T-cell (primary cell): ENCODE results near the gene RNASEH2B. TPM values are rescaled to one million over a fixed set of nuclear protein-coding genes. Genes with fewer than 3 reads are reported as not detected.

Source experiments
- ATAC-seq, 4 experiments: fragments of 200-7000 bp in 3 of 4; fragments of 150-1000 bp in 1 of 4; cut with Tn5 transposase; replicated peaks in 1 of 4; 1 replicate in 3 of 4; 2 replicates in 1 of 4; pipeline ENCODE4 v1.10.0; 2021; ENCODE audit warnings: moderate library complexity in 3 of 4, mild to moderate bottlenecking in 2 of 4, moderate number of reproducible peaks in 1 of 4
- CTCF ChIA-PET, 2 donors: fragments of 300-600 bp; sonication (Branson Sonifier 250); formaldehyde crosslinking; loops; one replicate each; lab custom pipeline; 2022; ENCODE audit warnings: antibody characterized with exemption in 2 of 2; lab: Charles Lee
- POLR2A ChIA-PET, 2 donors: fragments of 300-600 bp; sonication (Branson Sonifier 250); formaldehyde crosslinking; loops; one replicate each; lab custom pipeline; 2022; ENCODE audit warnings: antibody characterized with exemption in 2 of 2; lab: Charles Lee
- DNase-seq, 35 experiments: peaks; one replicate each; pipeline versions ENCODE4 v3.0.0 to v3.0.0-alpha.2; 2013 to 2023
- H3K27ac ChIP-seq: one replicate; pipeline ENCODE4 v1.5.1; 2013; ENCODE audit warnings: low read length
- H3K27me3 ChIP-seq, 2 experiments: replicated peaks in 1 of 2; 1 replicate in 1 of 2; 2 replicates in 1 of 2; pipeline versions ENCODE4 v1.6.1 to v1.7.0; 2013; ENCODE audit warnings: low read length in 1 of 2, mixed read lengths in 1 of 2; ENCODE audit not compliant: control insufficient read depth in 2 of 2, insufficient read depth in 2 of 2; ENCODE audit errors: extremely low read depth in 1 of 2
- H3K36me3 ChIP-seq, 2 donors: 1 replicate in 1 of 2; 2 replicates in 1 of 2; pipeline versions ENCODE4 v1.6.1 to v1.7.0; 2013; ENCODE audit warnings: low read length in 1 of 2; ENCODE audit not compliant: control insufficient read depth in 2 of 2, insufficient read depth in 1 of 2; ENCODE audit errors: extremely low read depth in 1 of 2
- H3K4me1 ChIP-seq, 2 experiments: 1 replicate in 1 of 2; 2 replicates in 1 of 2; pipeline versions ENCODE4 v1.6.1 to v1.7.0; 2013; ENCODE audit warnings: low read length in 2 of 2, mixed read lengths in 1 of 2; ENCODE audit not compliant: insufficient read depth in 2 of 2, control insufficient read depth in 1 of 2; ENCODE audit errors: extremely low read depth in 1 of 2
- H3K4me3 ChIP-seq, 2 donors: 1 replicate in 1 of 2; 2 replicates in 1 of 2; pipeline versions ENCODE4 v1.5.1 to v1.7.0; 2013; ENCODE audit warnings: mild to moderate bottlenecking in 2 of 2, low read length in 1 of 2, moderate library complexity in 1 of 2; ENCODE audit not compliant: control insufficient read depth in 1 of 2; ENCODE audit errors: extremely low read depth in 1 of 2
- H3K9me3 ChIP-seq: 2 replicates; pipeline ENCODE4 v1.7.0; 2013
- H3K27ac Mint-ChIP-seq, 2 donors: one replicate each; pipeline ENCODE4 v1.8.0; 2020 to 2021; ENCODE audit warnings: mild to moderate bottlenecking in 2 of 2, mixed read lengths in 2 of 2
- H3K27me3 Mint-ChIP-seq, 2 donors: one replicate each; pipeline ENCODE4 v1.8.0; 2021 to 2022; ENCODE audit warnings: mixed read lengths in 2 of 2
- H3K36me3 Mint-ChIP-seq: one replicate; pipeline ENCODE4 v1.8.0; 2021; ENCODE audit warnings: mixed read lengths
- H3K4me1 Mint-ChIP-seq, 3 donors: one replicate each; pipeline ENCODE4 v1.8.0; 2020 to 2022; ENCODE audit warnings: mixed read lengths in 3 of 3, mild to moderate bottlenecking in 1 of 3
- H3K4me3 Mint-ChIP-seq, 3 donors: one replicate each; pipeline ENCODE4 v1.8.0; 2020 to 2022; ENCODE audit warnings: mild to moderate bottlenecking in 3 of 3, mixed read lengths in 3 of 3, moderate library complexity in 3 of 3
- H3K9me3 Mint-ChIP-seq, 3 donors: one replicate each; pipeline ENCODE4 v1.8.0; 2020 to 2022; ENCODE audit warnings: mixed read lengths in 3 of 3
- WGBS: methylation state at CpG from one replicate; pipeline ENCODE4 v1.1.5; 2013; ENCODE audit warnings: missing lambda C conversion rate; ENCODE audit not compliant: insufficient coverage; 5-methylcytosine and 5-hydroxymethylcytosine counted together
- total RNA-seq, 35 experiments: library from RNA in 6 of 35; stranded (reverse) in 6 of 35; fragments of 120-200 nt in 1 of 35; gene quantifications; one replicate each; pipeline versions ENCODE4 v1.2.1 to v1.2.4 and lab custom pipeline; 2013 to 2026

RNASEH2B gene
- total RNA-seq, 5 donors from 2014 or later (not counting 1 experiment from before 2014, with no cell fraction given) = 60.5 to 90.2 (median 68.6) TPM

GRCh38 chr13:50994651-50995050, 85.1 kb downstream of the RNASEH2B start:
- Mint-ChIP-seq H3K36me3 (no peaks in the 10 kb centered on the region), H3K27me3 (no peaks in the 10 kb centered on the region), H3K4me1 (peaks cover 19 to 29% (median 24%) of the 10 kb centered on the region in 3 donors), H3K27ac (no peak overlapping the region), H3K4me3 (no peak overlapping the region), H3K9me3 (no peaks in the 10 kb centered on the region)
- no peaks in the 10 kb centered on the region for H3K27me3 ChIP-seq
- CTCF ChIA-PET = no interaction called here
- H3K27ac ChIP-seq = no peak overlapping the region
- H3K4me3 ChIP-seq = no peak overlapping the region
- H3K36me3 ChIP-seq = no peaks in the 10 kb centered on the region
- ATAC-seq (no peak), DNase-seq (no peak)
- POLR2A ChIA-PET = no interaction called here
- WGBS = 91% methylated on average over 9 of the region's 9 CpGs
- H3K9me3 ChIP-seq = no peaks in the 10 kb centered on the region
- peaks cover 4 to 17% of the 10 kb centered on the region in 2 experiments for H3K4me1 ChIP-seq

- Histone ChIP-seq H3K4me3 (no peak overlapping the region), H3K36me3 (no peaks in the 10 kb centered on the region), H3K27me3 (peaks cover 0 to 1% of the 10 kb centered on the region in 2 experiments), H3K4me1 (peaks cover 4 to 17% of the 10 kb centered on the region in 2 experiments), H3K27ac (no peak overlapping the region), H3K9me3 (no peaks in the 10 kb centered on the region)
- WGBS = 100% methylated on average over 1 of the region's 4 CpGs
- no peaks in the 10 kb centered on the region for H3K9me3 Mint-ChIP-seq
- H3K27ac Mint-ChIP-seq = no peak overlapping the region
- ATAC-seq (no peak), DNase-seq (no peak)
- ChIA-PET POLR2A (no interaction called here), CTCF (no interaction called here)
- no peak overlapping the region for H3K4me3 Mint-ChIP-seq
- no peaks in the 10 kb centered on the region for H3K27me3 Mint-ChIP-seq
- no peaks in the 10 kb centered on the region for H3K36me3 Mint-ChIP-seq
- H3K4me1 Mint-ChIP-seq = peaks cover 19 to 25% (median 19%) of the 10 kb centered on the region in 3 donors
These were observed 86.3 kb downstream of the RNASEH2B start for GRCh38 chr13:50995854-50996253.

GRCh38 chr13:50998326-50998725, 88.7 kb downstream of the RNASEH2B start:
- no CpG with 5 or more reads among the region's 3 CpGs for WGBS
- no peak overlapping the region for H3K4me3 ChIP-seq
- CTCF ChIA-PET = no interaction called here
- H3K4me3 Mint-ChIP-seq = no peak overlapping the region
- no peaks in the 10 kb centered on the region for H3K36me3 ChIP-seq
- no peaks in the 10 kb centered on the region for H3K36me3 Mint-ChIP-seq
- no peak overlapping the region for H3K27ac Mint-ChIP-seq
- H3K4me1 ChIP-seq = no peaks in the 10 kb centered on the region
- peaks cover 0 to 8% of the 10 kb centered on the region in 2 experiments for H3K27me3 ChIP-seq
- H3K9me3 ChIP-seq = no peaks in the 10 kb centered on the region
- H3K27ac ChIP-seq = no peak overlapping the region
- peaks cover 4 to 7% of the 10 kb centered on the region in 2 donors for H3K27me3 Mint-ChIP-seq
- no peak for ATAC-seq
- H3K9me3 Mint-ChIP-seq = no peaks in the 10 kb centered on the region
- peaks cover 0 to 2% (median under 1%) of the 10 kb centered on the region in 3 donors for H3K4me1 Mint-ChIP-seq
- POLR2A ChIA-PET = no interaction called here
- no peak for DNase-seq

- Mint-ChIP-seq H3K4me3 (no peak overlapping the region), H3K9me3 (no peaks in the 10 kb centered on the region), H3K27ac (no peak overlapping the region), H3K27me3 (peaks cover 15 to 16% of the 10 kb centered on the region in 2 donors), H3K36me3 (no peaks in the 10 kb centered on the region), H3K4me1 (no peaks in the 10 kb centered on the region)
- Histone ChIP-seq H3K4me3 (no peak overlapping the region), H3K4me1 (no peaks in the 10 kb centered on the region), H3K36me3 (no peaks in the 10 kb centered on the region), H3K27ac (no peak overlapping the region), H3K9me3 (no peaks in the 10 kb centered on the region), H3K27me3 (peaks cover 0 to 17% of the 10 kb centered on the region in 2 experiments)
- ChIA-PET CTCF (no interaction called here), POLR2A (no interaction called here)
- 93% methylated on average over 7 of the region's 7 CpGs for WGBS
- DNase-seq (no peak), ATAC-seq (no peak)
These were observed 90.0 kb downstream of the RNASEH2B start for GRCh38 chr13:50999641-51000040.

GRCh38 chr13:51000061-51000460, 90.5 kb downstream of the RNASEH2B start:
- Mint-ChIP-seq H3K4me1 (no peaks in the 10 kb centered on the region), H3K4me3 (no peak overlapping the region), H3K27me3 (peaks cover 16 to 17% of the 10 kb centered on the region in 2 donors), H3K27ac (no peak overlapping the region), H3K36me3 (no peaks in the 10 kb centered on the region), H3K9me3 (no peaks in the 10 kb centered on the region)
- ATAC-seq (no peak), DNase-seq (no peak)
- Histone ChIP-seq H3K4me3 (no peak overlapping the region), H3K9me3 (no peaks in the 10 kb centered on the region), H3K27me3 (peaks cover 0 to 21% of the 10 kb centered on the region in 2 experiments), H3K27ac (no peak overlapping the region), H3K4me1 (no peaks in the 10 kb centered on the region), H3K36me3 (no peaks in the 10 kb centered on the region)
- ChIA-PET CTCF (no interaction called here), POLR2A (no interaction called here)
- WGBS = no CpG with 5 or more reads among the region's 5 CpGs

- ATAC-seq = no peak
- H3K27me3 Mint-ChIP-seq = peaks cover 16 to 17% of the 10 kb centered on the region in 2 donors
- no peak overlapping the region for H3K4me3 Mint-ChIP-seq
- no peak overlapping the region for H3K4me3 ChIP-seq
- no peaks in the 10 kb centered on the region for H3K9me3 ChIP-seq
- H3K36me3 Mint-ChIP-seq = no peaks in the 10 kb centered on the region
- no peaks in the 10 kb centered on the region for H3K36me3 ChIP-seq
- H3K27ac ChIP-seq = no peak overlapping the region
- ChIA-PET CTCF (no interaction called here), POLR2A (no interaction called here)
- H3K4me1 ChIP-seq = no peaks in the 10 kb centered on the region
- no peak for DNase-seq
- H3K4me1 Mint-ChIP-seq = no peaks in the 10 kb centered on the region
- H3K27ac Mint-ChIP-seq = no peak overlapping the region
- peaks cover 0 to 27% of the 10 kb centered on the region in 2 experiments for H3K27me3 ChIP-seq
- no peaks in the 10 kb centered on the region for H3K9me3 Mint-ChIP-seq
- WGBS = 82% methylated on average over 13 of the region's 15 CpGs
These were observed 91.1 kb downstream of the RNASEH2B start for GRCh38 chr13:51000571-51001260.
